NT2/D1 (cell line): ENCODE data around the gene ZNF536.

ENCODE experiments used
- SUZ12 ChIP-seq: IDR thresholded peaks from 2 replicates; pipeline ENCODE4 v1.6.1; 2011; ENCODE audit not compliant: insufficient read length, insufficient read depth; ENCODE audit errors: extremely low read depth
- ZNF274 ChIP-seq: IDR thresholded peaks from 2 replicates; pipeline ENCODE4 v1.6.1; 2011; ENCODE audit warnings: mild to moderate bottlenecking, low read depth, low read length

GRCh38 chr19:30428844-30429243, 56.7 kb downstream of the ZNF536 start:
- no peak for TF ChIP-seq SUZ12
- TF ChIP-seq ZNF274, result no peak
